Camera-type eye (tissue), 1 donor: ENCODE results near the gene WFDC10A. TPM values are rescaled to one million over a fixed set of nuclear protein-coding genes. Genes with fewer than 3 reads are reported as not detected.

Source experiments
- total RNA-seq: library from RNA; depleted of rRNA; stranded (reverse); fragments of >200 nt; gene quantifications from one replicate; pipeline ENCODE4 v1.2.3, GENCODE V29; 2014

Gene WFDC10A
- not detected for total RNA-seq

DNA sequence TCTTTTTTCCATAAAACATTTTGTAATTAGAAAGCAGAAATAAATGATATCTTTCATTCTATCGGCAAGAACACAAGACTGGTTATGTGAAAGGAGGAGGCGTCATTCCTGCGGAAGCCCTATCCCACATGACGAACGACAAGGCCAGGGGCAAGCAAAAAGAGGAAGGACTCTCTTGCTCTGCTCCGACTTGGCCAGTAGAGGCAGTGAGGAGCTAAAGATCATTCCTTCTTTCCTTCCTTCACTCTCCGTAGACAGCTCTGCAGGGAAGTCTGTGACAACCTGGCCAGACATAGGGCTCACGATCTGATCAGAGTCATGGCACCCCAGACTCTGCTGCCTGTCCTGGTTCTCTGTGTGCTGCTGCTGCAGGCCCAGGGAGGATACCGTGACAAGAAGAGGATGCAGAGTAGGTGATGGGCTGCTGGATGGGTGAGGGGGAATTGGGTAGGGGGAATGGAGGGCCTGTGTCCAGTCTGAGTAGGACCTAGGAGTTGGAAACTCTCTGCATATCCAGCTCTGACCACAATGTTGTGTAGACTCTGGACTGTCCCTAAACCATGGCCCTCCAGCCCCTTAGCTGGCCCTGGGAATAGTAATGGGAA, at the start of gene WFDC10A:
TSS of gene WFDC10A (plus strand) at position 244 of the 605 bp plus-strand sequence. CDS start at position 319, 75 bp downstream.

DNA sequence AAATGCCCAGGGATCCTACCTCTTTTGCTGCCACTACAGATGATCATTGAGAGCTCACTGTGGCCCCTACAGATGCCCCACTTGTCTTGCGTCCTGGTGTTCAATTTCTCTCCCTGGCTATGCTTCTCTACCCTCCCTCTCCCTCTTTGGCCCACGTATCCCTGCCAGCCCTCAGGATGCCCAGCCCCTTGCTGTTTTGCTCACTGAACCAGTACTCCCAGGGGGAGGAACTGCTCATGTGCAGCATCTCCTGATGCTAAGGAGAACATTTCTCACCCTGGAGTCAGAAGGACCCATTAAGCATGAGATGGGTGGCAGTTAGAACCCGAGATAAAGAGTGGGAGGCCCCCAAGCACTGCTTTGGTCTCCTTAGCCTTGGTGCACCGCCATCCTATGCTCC, 1.6 kb downstream of the WFDC10A start, which contains the start of gene WFDC9:
TSS of gene WFDC9 (minus strand) at position 101 of the 400 bp plus-strand sequence. CDS start 21,103 bp downstream, outside the sequence.

DNA sequence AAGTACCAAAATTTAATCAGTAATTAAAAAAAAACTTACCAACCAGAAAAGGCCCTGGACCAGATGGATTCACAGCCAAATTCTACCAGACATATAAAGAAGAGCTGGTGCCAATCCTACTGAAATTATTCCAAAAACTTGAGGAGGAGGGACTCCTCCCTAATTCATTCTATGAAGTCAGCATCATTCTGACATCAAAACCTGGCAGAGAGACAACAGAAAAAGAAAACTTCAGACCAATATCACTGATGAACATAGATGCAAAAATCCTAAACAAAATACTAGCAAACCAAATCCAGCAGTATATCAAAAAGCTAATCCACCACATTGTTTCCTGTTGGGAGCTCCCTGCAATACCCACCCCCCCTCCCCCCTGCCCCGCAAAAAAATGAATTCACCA, 40.6 kb downstream of the WFDC10A start, which contains the start of gene WFDC11:
TSS of gene WFDC11 (minus strand) at position 101 of the 400 bp plus-strand sequence. CDS start 19,639 bp downstream, outside the sequence.

Other genes starting within 250 kb of the WFDC10A start
- 13.4 TPM for gene DBNDD2, start 221.4 kb upstream of the WFDC10A start, total RNA-seq
- gene PIGT, start 213.6 kb upstream of the WFDC10A start, total RNA-seq = 26.3 TPM
- 2.4 TPM for gene WFDC2, start 160.0 kb upstream of the WFDC10A start, total RNA-seq
- not detected for gene SPINT3, start 114.1 kb upstream of the WFDC10A start, total RNA-seq
- not detected for gene WFDC6, start 90.3 kb upstream of the WFDC10A start, total RNA-seq
- gene EPPIN, start 82.3 kb upstream of the WFDC10A start, total RNA-seq = not detected
- not detected for gene WFDC8, start 50.5 kb upstream of the WFDC10A start, total RNA-seq
- gene WFDC9, start 1.5 kb downstream of the WFDC10A start, total RNA-seq = not detected
- gene WFDC11, start 40.5 kb downstream of the WFDC10A start, total RNA-seq = not detected
- gene WFDC13, start 72.3 kb downstream of the WFDC10A start, total RNA-seq = not detected
- not detected for gene WFDC10B, start 75.3 kb downstream of the WFDC10A start, total RNA-seq
- not detected for gene SPINT4, start 92.6 kb downstream of the WFDC10A start, total RNA-seq
- not detected for gene WFDC3, start 162.1 kb downstream of the WFDC10A start, total RNA-seq
- 17.8 TPM for gene DNTTIP1, start 162.2 kb downstream of the WFDC10A start, total RNA-seq
- gene UBE2C, start 182.9 kb downstream of the WFDC10A start, total RNA-seq = 15.3 TPM
- 93.6 TPM for gene TNNC2, start 197.6 kb downstream of the WFDC10A start, total RNA-seq
- gene SNX21, start 204.1 kb downstream of the WFDC10A start, total RNA-seq = 86.1 TPM
- 36.1 TPM for gene ACOT8, start 227.7 kb downstream of the WFDC10A start, total RNA-seq
- 16.2 TPM for gene ZSWIM3, start 227.9 kb downstream of the WFDC10A start, total RNA-seq